Natural killer cell (primary cell): ENCODE measurements around the gene ANKRD12. TPM values are rescaled to one million over a fixed set of nuclear protein-coding genes. Genes with fewer than 3 reads are reported as not detected.

Experiments
- ATAC-seq, 3 donors: fragments of 150-1000 bp in 2 of 3; fragments of 200-7000 bp in 1 of 3; cut with Tn5 transposase; 1 replicate in 1 of 3; 2 replicates in 2 of 3; pipeline ENCODE4 v1.10.0; 2021; ENCODE audit warnings: mild to moderate bottlenecking in 2 of 3, moderate library complexity in 2 of 3
- DNase-seq, 2 donors: peaks; one replicate each; pipeline versions ENCODE4 v3.0.0 to v3.0.0-alpha.2; 2013 to 2021; ENCODE audit warnings: mixed read lengths in 1 of 2
- H3K27ac ChIP-seq: one replicate; pipeline ENCODE4 v1.5.1; 2013; ENCODE audit warnings: mild to moderate bottlenecking, low read length
- H3K27me3 ChIP-seq: one replicate; pipeline ENCODE4 v1.6.1; 2013; ENCODE audit warnings: low read length; ENCODE audit not compliant: control insufficient read depth, insufficient read depth
- H3K36me3 ChIP-seq: one replicate; pipeline ENCODE4 v1.6.1; 2013; ENCODE audit warnings: low read length; ENCODE audit not compliant: control insufficient read depth, insufficient read depth
- H3K4me1 ChIP-seq: one replicate; pipeline ENCODE4 v1.6.1; 2013; ENCODE audit warnings: low read length; ENCODE audit not compliant: control insufficient read depth, insufficient read depth
- H3K4me3 ChIP-seq: one replicate; pipeline ENCODE4 v1.5.1; 2013; ENCODE audit warnings: low read length
- H3K9me3 ChIP-seq: one replicate; pipeline ENCODE4 v1.6.1; 2013; ENCODE audit warnings: low read length; ENCODE audit not compliant: control insufficient read depth, insufficient read depth
- H3K27ac Mint-ChIP-seq, 2 donors: one replicate each; pipeline ENCODE4 v1.8.0; 2022; ENCODE audit warnings: mild to moderate bottlenecking in 2 of 2, mixed read lengths in 2 of 2, moderate library complexity in 1 of 2
- H3K27me3 Mint-ChIP-seq, 2 donors: one replicate each; pipeline ENCODE4 v1.8.0; 2022; ENCODE audit warnings: low read depth in 2 of 2, mixed read lengths in 2 of 2
- H3K36me3 Mint-ChIP-seq: one replicate; pipeline ENCODE4 v1.8.0; 2022; ENCODE audit warnings: mixed read lengths
- H3K4me1 Mint-ChIP-seq, 2 donors: one replicate each; pipeline ENCODE4 v1.8.0; 2022; ENCODE audit warnings: mixed read lengths in 2 of 2
- H3K4me3 Mint-ChIP-seq: one replicate; pipeline ENCODE4 v1.8.0; 2022; ENCODE audit warnings: mild to moderate bottlenecking, moderate library complexity, mixed read lengths
- H3K9me3 Mint-ChIP-seq, 2 donors: one replicate each; pipeline ENCODE4 v1.8.0; 2022; ENCODE audit warnings: mixed read lengths in 2 of 2
- CTCF ChIP-seq: fragments of 200-600 bp; IDR thresholded peaks from one replicate; pipeline ENCODE4 v1.8.0; 2022; ENCODE audit warnings: antibody characterized with exemption
- WGBS: methylation state at CpG from one replicate; pipeline ENCODE4 v1.1.7; 2013; ENCODE audit warnings: missing lambda C conversion rate; ENCODE audit not compliant: insufficient coverage; 5-methylcytosine and 5-hydroxymethylcytosine counted together
- intact Hi-C: fragments of 100-400 bp; cut with micrococcal nuclease; formaldehyde crosslinking; loops from one replicate; pipeline ENCODE4 v1.14.2; 2022
- total RNA-seq, 4 donors: library from RNA; stranded (reverse); fragments of 120-200 nt in 1 of 4; gene quantifications; one replicate each; pipeline versions ENCODE4 v1.2.3 to v1.2.4, GENCODE V29; 2013 to 2022

Gene ANKRD12
- total RNA-seq, 3 donors from 2014 or later (not counting 1 experiment from before 2014, with no cell fraction given): 136 to 148 (median 141) TPM

DNA sequence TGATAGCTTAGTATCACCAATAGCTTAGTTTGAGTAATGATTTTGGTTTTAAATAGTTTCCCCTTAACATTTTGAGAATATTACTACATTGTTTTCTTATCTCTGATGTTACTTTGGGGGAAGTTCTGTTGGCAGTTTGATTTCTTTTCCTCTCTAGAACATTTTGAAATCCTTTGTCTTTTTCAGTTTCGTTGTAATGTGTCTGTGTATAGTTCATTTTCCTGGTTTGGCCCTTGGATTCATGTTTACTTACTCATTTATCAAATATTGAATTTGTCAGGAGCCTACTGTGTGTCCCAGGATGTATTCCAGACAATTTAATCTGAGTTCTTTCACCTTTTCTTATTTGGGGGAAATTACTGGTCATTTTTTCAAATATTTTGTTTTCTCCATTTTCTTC lies 16.7 kb downstream of the ANKRD12 start:
- H3K4me1 Mint-ChIP-seq: peaks cover 58 to 67% of the 10 kb centered on the region in 2 donors
- Histone ChIP-seq H3K27me3 (no peaks in the 10 kb centered on the region), H3K4me1 (peaks cover 2% of the 10 kb centered on the region), H3K9me3 (no peaks in the 10 kb centered on the region), H3K27ac (no peak overlapping the region), H3K4me3 (no peak overlapping the region), H3K36me3 (no peaks in the 10 kb centered on the region)
- H3K36me3 Mint-ChIP-seq: no peaks in the 10 kb centered on the region
- ATAC-seq: no peak
- DNase-seq: no peak
- H3K9me3 Mint-ChIP-seq: no peaks in the 10 kb centered on the region
- WGBS: no CpG with 5 or more reads among the region's 1 CpG
- TF ChIP-seq CTCF: no peak
- peak overlapping the region; percentile 0 to 79 for H3K27ac Mint-ChIP-seq
- intact Hi-C loops: no loop called here
- H3K4me3 Mint-ChIP-seq: no peak overlapping the region
- no peaks in the 10 kb centered on the region for H3K27me3 Mint-ChIP-seq

DNA sequence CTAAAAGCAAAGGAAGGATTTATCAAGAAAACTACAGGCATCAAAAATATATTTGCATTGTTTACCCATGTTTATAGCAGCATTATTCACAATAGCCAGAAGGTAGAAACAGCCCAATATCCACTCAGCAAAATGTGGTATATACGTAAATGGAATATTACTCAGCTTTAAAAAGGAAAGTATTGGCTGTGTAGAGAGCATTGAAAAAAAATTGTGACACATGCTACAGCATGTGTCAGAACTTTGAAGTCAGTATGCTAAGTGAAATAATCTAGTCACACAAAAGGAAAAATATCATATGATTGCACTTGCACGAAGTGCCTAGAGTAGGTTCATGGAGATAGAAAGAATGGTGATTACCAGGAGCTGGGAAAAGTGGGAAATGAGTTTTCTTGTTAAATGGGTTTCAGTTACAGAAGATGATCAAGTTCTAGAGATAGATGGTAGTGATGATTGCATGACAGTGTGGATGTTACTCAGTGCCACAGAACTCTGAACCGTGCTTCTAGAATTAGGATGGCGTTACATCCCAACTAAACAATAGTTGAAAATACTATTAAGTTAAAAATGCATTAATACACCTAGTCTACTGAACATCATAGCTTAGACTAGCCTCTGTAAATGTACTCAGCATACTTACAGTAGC lies 20.1 kb downstream of the ANKRD12 start:
- Mint-ChIP-seq H3K27me3 (no peaks in the 10 kb centered on the region), H3K4me1 (peaks cover 64 to 69% of the 10 kb centered on the region in 2 donors), H3K27ac (peak overlapping the region; percentile 3 to 56), H3K36me3 (no peaks in the 10 kb centered on the region), H3K4me3 (peak overlapping the region; percentile 2), H3K9me3 (no peaks in the 10 kb centered on the region)
- H3K9me3 ChIP-seq: no peaks in the 10 kb centered on the region
- whole genome bisulfite sequencing: 95% methylated on average over 1 of the region's 4 CpGs
- H3K4me1 ChIP-seq: peaks cover 11% of the 10 kb centered on the region
- TF ChIP-seq CTCF: no peak
- DNase-seq (no peak), ATAC-seq (peak in 1 of 3 donors; percentile 36)
- no peaks in the 10 kb centered on the region for H3K36me3 ChIP-seq
- no peaks in the 10 kb centered on the region for H3K27me3 ChIP-seq
- no peak overlapping the region for H3K4me3 ChIP-seq
- intact Hi-C loops: no loop called here
- no peak overlapping the region for H3K27ac ChIP-seq

DNA sequence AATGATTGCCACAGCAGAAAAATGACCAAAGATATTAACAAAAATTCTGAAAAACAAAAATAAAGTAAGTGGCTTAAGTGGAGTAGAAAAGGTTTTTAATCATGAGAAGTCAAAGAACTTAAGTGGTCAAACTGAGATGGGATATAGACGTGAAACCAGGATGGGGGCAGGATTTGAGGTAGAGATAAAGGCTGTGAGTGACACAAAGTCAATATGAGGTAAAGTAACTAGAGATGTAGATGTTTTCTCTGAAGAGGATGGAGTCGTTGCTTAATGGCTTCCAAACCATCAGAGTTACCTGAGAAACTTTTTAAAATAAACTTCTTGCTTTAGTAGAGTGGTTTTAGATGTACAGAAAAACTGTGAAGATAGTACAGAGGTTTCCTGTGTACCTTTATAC lies 21.2 kb downstream of the ANKRD12 start:
- H3K27ac Mint-ChIP-seq: peak overlapping the region; percentile 44 to 56

More for the DNA sequence above, 21.2 kb downstream of the ANKRD12 start:
- peaks cover 11% of the 10 kb centered on the region for H3K4me1 ChIP-seq
- TF ChIP-seq CTCF: no peak
- Mint-ChIP-seq H3K36me3 (no peaks in the 10 kb centered on the region), H3K27me3 (no peaks in the 10 kb centered on the region), H3K9me3 (no peaks in the 10 kb centered on the region), H3K4me1 (peaks cover 70 to 74% of the 10 kb centered on the region in 2 donors), H3K4me3 (peak overlapping the region; percentile 0)
- intact Hi-C loops: no loop called here
- H3K4me3 ChIP-seq: no peak overlapping the region
- H3K27me3 ChIP-seq: no peaks in the 10 kb centered on the region
- no peaks in the 10 kb centered on the region for H3K9me3 ChIP-seq
- DNase-seq (no peak), ATAC-seq (no peak)
- 26% methylated on average over 1 of the region's 2 CpGs for WGBS
- H3K27ac ChIP-seq: no peak overlapping the region
- H3K36me3 ChIP-seq: no peaks in the 10 kb centered on the region
